Measurements from ENCODE around the gene TMEM164.

DNA sequence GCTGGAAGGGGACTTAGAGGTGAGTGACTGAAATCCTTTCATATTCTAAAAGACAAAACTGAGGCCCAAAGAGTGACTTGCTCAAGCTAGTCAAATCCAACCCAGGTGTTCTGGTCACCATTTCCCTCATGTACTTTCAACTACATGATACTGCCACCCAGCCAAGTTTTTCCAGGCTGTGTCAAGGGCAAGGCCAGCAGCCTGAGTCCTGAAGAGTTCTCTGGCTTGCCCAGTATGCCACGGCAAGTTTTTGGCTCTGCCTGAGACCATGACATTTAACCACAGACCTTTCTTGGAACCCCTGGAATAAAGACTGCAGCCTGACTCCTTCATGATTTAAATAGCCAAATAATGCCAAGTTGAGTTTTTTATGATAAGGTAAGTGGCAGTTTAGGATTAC is 10.7 kb upstream of the TMEM164 start:
- TF ChIP-seq EZH2 (IDR thresholded peaks at IDR 0.05; ENCODE audit: insufficient read depth, low read length) (no peak), CTCF (IDR thresholded peaks at IDR 0.05; ENCODE audit: insufficient read depth, low read depth, low read length) (no peak)
